ENCODE data around the gene PGAP3. TPM values are rescaled to one million over a fixed set of nuclear protein-coding genes. Genes with fewer than 3 reads are reported as not detected.

The PGAP3 gene
- total RNA-seq, 6 donors from 2014 or later, result 15.2 to 64.0 (median 27.9) TPM

DNA sequence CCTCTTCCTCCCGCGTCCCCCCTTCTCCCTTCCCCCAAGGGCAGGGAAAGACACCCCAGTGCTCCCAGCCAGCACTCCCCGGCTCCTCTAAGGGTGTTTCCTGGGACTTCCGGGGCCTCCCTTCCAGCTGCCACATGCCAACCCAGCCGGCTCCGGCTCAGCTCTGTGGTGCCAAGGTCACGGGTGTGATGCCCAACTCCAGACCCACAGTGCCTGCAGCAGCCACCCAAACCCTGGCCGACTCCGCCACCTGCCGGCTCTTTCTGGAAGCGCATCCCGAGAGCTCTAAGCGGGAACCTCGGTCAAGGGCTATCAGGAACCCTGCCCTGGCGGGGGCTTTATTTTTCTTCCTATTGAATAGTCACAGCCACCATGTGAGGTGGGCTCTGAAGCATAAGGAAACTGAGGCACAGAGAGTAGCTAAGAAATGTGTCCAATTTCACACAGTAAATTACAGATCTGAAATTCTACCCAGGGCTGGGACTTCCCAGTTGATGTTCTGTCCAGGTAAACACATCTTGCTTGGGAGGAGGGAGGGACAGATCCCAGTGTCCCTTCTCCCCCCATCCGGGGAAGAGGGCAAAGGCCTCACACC is 64.4 kb downstream of the PGAP3 start:
- peak; percentile 82 to 84 for ATAC-seq (ENCODE audit: low FRiP score in 2 of 2)
- peaks cover 4 to 22% (median 14%) of the 10 kb centered on the region in 4 donors for H3K27me3 ChIP-seq
- WGBS, 2 donors, result 4 to 16% methylated on average over 5 to 16 of the region's 16 CpGs

DNA sequence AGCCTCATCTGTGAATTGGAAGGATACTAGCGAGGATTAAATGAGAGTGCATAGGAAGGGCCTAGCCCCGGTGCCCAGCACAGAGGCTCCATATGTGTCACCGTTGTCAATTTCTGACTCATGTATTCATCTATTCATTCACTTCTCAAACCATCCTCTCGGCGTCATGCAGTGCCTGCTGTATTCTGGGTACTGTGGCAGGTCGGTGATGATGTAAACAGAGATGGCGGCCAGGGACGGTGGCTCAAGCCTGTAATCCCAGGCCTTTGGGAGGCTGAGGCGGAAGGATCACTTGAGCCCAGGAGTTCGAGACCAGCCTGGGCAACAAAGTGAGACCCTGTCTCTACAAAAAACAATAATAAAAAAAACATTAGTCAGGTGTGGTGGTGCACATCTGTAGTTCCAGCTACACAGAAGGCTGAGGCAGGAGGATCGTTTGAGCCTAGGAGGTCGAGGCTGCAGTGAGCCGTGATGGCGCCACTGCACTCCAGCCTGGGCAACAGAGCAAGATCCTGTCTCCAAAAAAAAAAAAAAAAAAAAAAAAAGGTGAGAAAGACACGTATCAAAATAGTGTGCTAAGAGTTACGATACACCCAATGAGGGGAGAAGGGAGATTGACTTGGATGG is 65.4 kb downstream of the PGAP3 start:
- H3K27ac ChIP-seq, result no peak overlapping the region
- no peak for TF ChIP-seq POLR2A (IDR thresholded peaks at IDR 0.05)
- TF ChIP-seq, protein P1, sequence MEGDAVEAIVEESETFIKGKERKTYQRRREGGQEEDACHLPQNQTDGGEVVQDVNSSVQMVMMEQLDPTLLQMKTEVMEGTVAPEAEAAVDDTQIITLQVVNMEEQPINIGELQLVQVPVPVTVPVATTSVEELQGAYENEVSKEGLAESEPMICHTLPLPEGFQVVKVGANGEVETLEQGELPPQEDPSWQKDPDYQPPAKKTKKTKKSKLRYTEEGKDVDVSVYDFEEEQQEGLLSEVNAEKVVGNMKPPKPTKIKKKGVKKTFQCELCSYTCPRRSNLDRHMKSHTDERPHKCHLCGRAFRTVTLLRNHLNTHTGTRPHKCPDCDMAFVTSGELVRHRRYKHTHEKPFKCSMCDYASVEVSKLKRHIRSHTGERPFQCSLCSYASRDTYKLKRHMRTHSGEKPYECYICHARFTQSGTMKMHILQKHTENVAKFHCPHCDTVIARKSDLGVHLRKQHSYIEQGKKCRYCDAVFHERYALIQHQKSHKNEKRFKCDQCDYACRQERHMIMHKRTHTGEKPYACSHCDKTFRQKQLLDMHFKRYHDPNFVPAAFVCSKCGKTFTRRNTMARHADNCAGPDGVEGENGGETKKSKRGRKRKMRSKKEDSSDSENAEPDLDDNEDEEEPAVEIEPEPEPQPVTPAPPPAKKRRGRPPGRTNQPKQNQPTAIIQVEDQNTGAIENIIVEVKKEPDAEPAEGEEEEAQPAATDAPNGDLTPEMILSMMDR (IDR thresholded peaks at IDR 0.05), result no peak

More for the DNA sequence above, 64.4 kb downstream of the PGAP3 start:
- Histone ChIP-seq H3K4me3 (no peak overlapping the region), H3K9me3 (no peaks in the 10 kb centered on the region), H3K27ac (no peak overlapping the region), H3K4me1 (peaks cover 13 to 37% (median 28%) of the 10 kb centered on the region in 4 donors), H3K36me3 (no peaks in the 10 kb centered on the region)
- TF ChIP-seq EP300 (IDR thresholded peaks at IDR 0.05), result no peak
- TF ChIP-seq, protein P1 (IDR thresholded peaks at IDR 0.05), result peak; percentile 86 to 96 (median 94)
- DNase-seq, result peak; percentile 91 to 94

DNA sequence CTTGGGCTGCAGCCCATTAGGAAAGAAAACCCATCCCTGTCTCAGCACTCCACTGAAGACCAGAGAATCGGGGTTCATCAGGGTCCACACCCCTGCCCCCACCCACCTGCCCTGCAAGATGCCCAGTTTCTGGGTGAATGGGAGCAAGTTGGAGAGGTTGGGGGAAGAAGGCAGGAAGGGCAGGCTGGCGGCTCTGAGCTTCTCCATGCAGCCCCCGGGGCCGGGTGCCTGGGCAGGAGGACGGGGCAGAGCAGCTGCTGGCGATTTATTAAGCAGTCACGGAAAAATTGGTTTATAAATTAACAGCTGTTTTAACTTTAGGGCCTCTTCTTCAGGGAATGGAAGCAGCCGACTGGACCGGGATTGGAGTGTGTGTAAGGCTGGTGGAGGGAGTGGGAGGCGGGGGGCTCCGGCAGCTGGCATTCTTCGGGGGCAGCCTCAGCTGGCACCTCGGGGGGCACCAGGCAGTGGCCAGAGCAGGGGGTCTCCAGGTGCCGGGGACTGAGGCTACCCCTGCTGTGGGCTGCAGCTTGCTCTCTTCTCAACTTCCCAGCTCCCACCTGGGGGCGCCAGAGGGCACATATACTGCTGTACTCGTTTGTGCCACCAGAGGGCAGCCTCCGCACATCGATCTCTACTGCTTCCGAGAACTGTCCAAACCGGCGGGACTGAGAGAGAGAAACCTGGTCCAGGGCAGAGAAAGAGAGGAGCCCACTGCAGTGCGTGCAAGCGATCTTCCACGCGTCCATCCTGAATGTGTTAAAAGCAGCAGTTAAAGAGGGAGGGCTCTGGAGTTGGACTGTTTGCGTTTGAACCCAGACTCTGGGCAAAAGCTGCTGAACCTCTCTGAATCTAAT is 66.1 kb downstream of the PGAP3 start:
- Histone ChIP-seq H3K27me3 (peaks cover 0 to 12% (median 5%) of the 10 kb centered on the region in 4 donors), H3K4me1 (peaks cover 19 to 37% (median 28%) of the 10 kb centered on the region in 4 donors), H3K27ac (no peak overlapping the region), H3K4me3 (peak overlapping the region in 1 of 4 donors; percentile 1), H3K36me3 (no peaks in the 10 kb centered on the region), H3K9me3 (no peaks in the 10 kb centered on the region)
- 12 to 24% methylated on average over 13 to 26 of the region's 26 CpGs for WGBS, 2 donors
- peak; percentile 81 to 95 for DNase-seq
- peak; percentile 90 to 94 for ATAC-seq (ENCODE audit: low FRiP score in 2 of 2)
- TF ChIP-seq POLR2AphosphoS5 (IDR thresholded peaks at IDR 0.05) (peak in 1 of 2 donors; percentile 10), POLR2A (IDR thresholded peaks at IDR 0.05) (no peak)
- TF ChIP-seq, protein P1 (IDR thresholded peaks at IDR 0.05), result peak; percentile 98 to 100 (median 100)

More for the DNA sequence above, 65.4 kb downstream of the PGAP3 start:
- Histone ChIP-seq H3K27me3 (peaks cover 0 to 19% (median 10%) of the 10 kb centered on the region in 4 donors), H3K4me3 (peak overlapping the region in 1 of 4 donors; percentile 1), H3K36me3 (no peaks in the 10 kb centered on the region), H3K4me1 (peaks cover 19 to 39% (median 31%) of the 10 kb centered on the region in 4 donors), H3K9me3 (no peaks in the 10 kb centered on the region)
- WGBS, 2 donors, result 51 to 53% methylated on average over 14 to 16 of the region's 16 CpGs
- no peak for ATAC-seq (ENCODE audit: low FRiP score in 2 of 2)
- no peak for DNase-seq

Small RNA genes within 50 kb of the gene (small RNA-seq; reads per million reads assigned to genes)
- gene MIR4728, result 0.06 to 1.1 (median 0.17) reads per million in 4 donors

Other genes with a start within 250 kb of the PGAP3 start
- 10 to 100 TPM; 12.8 to 33.1 (median 24.6) TPM for gene MED1, start 236.8 kb downstream of the PGAP3 start, total RNA-seq
- 100 to 1,000 TPM in 1 of 6 donors, 10 to 100 TPM in 5; 41.2 to 111 (median 52.8) TPM for gene CDK12, start 226.6 kb downstream of the PGAP3 start, total RNA-seq
- not detected for gene NEUROD2, start 80.1 kb downstream of the PGAP3 start, total RNA-seq
- gene PPP1R1B, start 61.1 kb downstream of the PGAP3 start, total RNA-seq, result 10 to 100 TPM; 10.9 to 22.4 (median 13.8) TPM
- gene STARD3, start 50.9 kb downstream of the PGAP3 start, total RNA-seq, result 100 to 1,000 TPM in 2 of 6 donors, 10 to 100 TPM in 4; 27.5 to 315 (median 84.1) TPM
- gene TCAP, start 22.7 kb downstream of the PGAP3 start, total RNA-seq, result 1 to 10 TPM in 5 of 6 donors, under 1 TPM in 1; 0.39 to 4.2 (median 2.5) TPM
- gene PNMT, start 19.6 kb downstream of the PGAP3 start, total RNA-seq, result 10 to 100 TPM in 3 of 6 donors, 1 to 10 TPM in 3; 3.1 to 21.3 (median 7.0) TPM
- 100 to 1,000 TPM in 4 of 6 donors, 10 to 100 TPM in 2; 88.6 to 126 (median 112) TPM for gene ERBB2, start 12.0 kb upstream of the PGAP3 start, total RNA-seq
- gene MIEN1, start 42.5 kb upstream of the PGAP3 start, total RNA-seq, result 10 to 100 TPM; 26.2 to 54.1 (median 43.2) TPM
- 10 to 100 TPM; 19.9 to 82.8 (median 31.1) TPM for gene GRB7, start 49.9 kb upstream of the PGAP3 start, total RNA-seq
- gene IKZF3, start 176.3 kb upstream of the PGAP3 start, total RNA-seq, result 10 to 100 TPM in 1 of 6 donors, 1 to 10 TPM in 5; 2.2 to 14.9 (median 4.9) TPM
- gene ZPBP2, start 180.1 kb upstream of the PGAP3 start, total RNA-seq, result not detected
- gene GSDMB, start 230.6 kb upstream of the PGAP3 start, total RNA-seq, result 10 to 100 TPM in 3 of 6 donors, 1 to 10 TPM in 3; 5.6 to 73.3 (median 17.8) TPM
- gene ORMDL3, start 239.5 kb upstream of the PGAP3 start, total RNA-seq, result 10 to 100 TPM; 69.9 to 99.6 (median 82.7) TPM
- gene LRRC3C, start 239.7 kb upstream of the PGAP3 start, total RNA-seq, result not detected

All from upper lobe of left lung (tissue), 6 donors.